GM23338 (cell line): ENCODE results near the gene RIN3. TPM values are rescaled to one million over a fixed set of nuclear protein-coding genes. Genes with fewer than 3 reads are reported as not detected.

Experiments used
- ATAC-seq: fragments of 200-7000 bp; cut with Tn5 transposase; 3 replicates; pipeline ENCODE4 v1.9.1; 2020
- DNase-seq: peaks from one replicate; pipeline ENCODE4 v3.0.0-alpha.2; 2015; ENCODE audit warnings: low spot score
- H2AFZ ChIP-seq: fragments of 200-600 bp; sonication (generic); 2 replicates; pipeline ENCODE4 v1.8.0; 2016; ENCODE audit warnings: antibody characterized with exemption, mild to moderate bottlenecking, moderate library complexity
- H3F3A ChIP-seq: fragments of 200-600 bp; sonication (generic); replicated peaks from 2 replicates; pipeline ENCODE4 v1.8.0; 2017; ENCODE audit warnings: antibody characterized with exemption, mixed run types, low read depth
- H3K27ac ChIP-seq: fragments of 200-600 bp; sonication (generic); 2 replicates; pipeline ENCODE4 v1.6.1; 2016; ENCODE audit warnings: low read depth
- H3K27me3 ChIP-seq: fragments of 200-600 bp; sonication (generic); 2 replicates; pipeline ENCODE4 v1.8.0; 2016; ENCODE audit warnings: mild to moderate bottlenecking, mixed run types, moderate library complexity; ENCODE audit not compliant: insufficient read depth
- H3K36me3 ChIP-seq: fragments of 200-600 bp; sonication (generic); 2 replicates; pipeline ENCODE4 v1.8.0; 2016; ENCODE audit warnings: mild to moderate bottlenecking; ENCODE audit not compliant: insufficient read depth
- H3K4me1 ChIP-seq: fragments of 200-600 bp; sonication (generic); 2 replicates; pipeline ENCODE4 v1.8.0; 2016; ENCODE audit warnings: mild to moderate bottlenecking, moderate library complexity; ENCODE audit not compliant: insufficient read depth
- H3K4me2 ChIP-seq: fragments of 200-600 bp; sonication (generic); 2 replicates; pipeline ENCODE4 v1.7.1; 2017; ENCODE audit warnings: mixed run types
- H3K4me3 ChIP-seq: fragments of 200-600 bp; sonication (generic); 2 replicates; pipeline ENCODE4 v1.6.1; 2016; ENCODE audit warnings: mixed run types
- H3K79me2 ChIP-seq: fragments of 200-600 bp; sonication (generic); replicated peaks from 2 replicates; pipeline ENCODE4 v1.8.0; 2017; ENCODE audit warnings: mild to moderate bottlenecking; ENCODE audit not compliant: insufficient read depth
- H3K9me2 ChIP-seq: fragments of 200-600 bp; sonication (generic); 2 replicates; pipeline ENCODE4 v1.8.0; 2017; ENCODE audit not compliant: insufficient read depth
- H4K20me1 ChIP-seq: fragments of 200-600 bp; sonication (generic); replicated peaks from 2 replicates; pipeline ENCODE4 v1.8.0; 2017; ENCODE audit warnings: mild to moderate bottlenecking; ENCODE audit not compliant: insufficient read depth
- H3K27ac Mint-ChIP-seq: 2 replicates; pipeline ENCODE4 v1.8.0; 2020; ENCODE audit warnings: inconsistent platforms, mild to moderate bottlenecking, moderate library complexity, mixed read lengths
- H3K27me3 Mint-ChIP-seq: 3 replicates; pipeline ENCODE4 v1.8.0; 2022; ENCODE audit warnings: low read depth, mild to moderate bottlenecking, moderate library complexity, mixed read lengths, inconsistent platforms; ENCODE audit not compliant: insufficient read depth, poor library complexity
- H3K36me3 Mint-ChIP-seq: 3 replicates; pipeline ENCODE4 v1.8.0; 2021; ENCODE audit warnings: low read depth, mild to moderate bottlenecking, inconsistent platforms, moderate library complexity, mixed read lengths
- H3K4me1 Mint-ChIP-seq: 3 replicates; pipeline ENCODE4 v1.8.0; 2020; ENCODE audit warnings: mild to moderate bottlenecking, inconsistent platforms, mixed read lengths
- H3K4me3 Mint-ChIP-seq: 3 replicates; pipeline ENCODE4 v1.8.0; 2021; ENCODE audit warnings: moderate library complexity, mild to moderate bottlenecking, inconsistent platforms, mixed read lengths
- H3K9me3 Mint-ChIP-seq: 3 replicates; pipeline ENCODE4 v1.8.0; 2020; ENCODE audit warnings: moderate library complexity, mild to moderate bottlenecking, inconsistent platforms, mixed read lengths
- CREB1 ChIP-seq: fragments of 250-450 bp; sonication (Bioruptor Pico); IDR thresholded peaks from 2 replicates; pipeline ENCODE4 v1.5.0; 2020; ENCODE audit warnings: low read depth, mild to moderate bottlenecking, moderate library complexity
- EZH2 ChIP-seq: fragments of 200-600 bp; sonication (generic); IDR thresholded peaks from one replicate; pipeline ENCODE4 v1.8.0; 2017; ENCODE audit warnings: antibody characterized with exemption, mild to moderate bottlenecking, low read depth; ENCODE audit not compliant: unreplicated experiment
- EZH2phosphoT487 ChIP-seq: fragments of 200-600 bp; sonication (generic); IDR thresholded peaks from one replicate; pipeline ENCODE4 v1.8.1; 2018; ENCODE audit warnings: antibody characterized with exemption; ENCODE audit not compliant: unreplicated experiment
- JUNB ChIP-seq: IDR thresholded peaks from one replicate; pipeline ENCODE4 v1.6.1; 2016; ENCODE audit warnings: antibody characterized with exemption; ENCODE audit not compliant: unreplicated experiment
- NANOG ChIP-seq: IDR thresholded peaks from 2 replicates; pipeline ENCODE4 v1.6.1; 2016; ENCODE audit warnings: antibody characterized with exemption, borderline replicate concordance
- POLR2AphosphoS5 ChIP-seq: IDR thresholded peaks from 2 replicates; pipeline ENCODE4 v1.6.1; 2016; ENCODE audit warnings: antibody characterized with exemption, low read depth
- REST ChIP-seq: IDR thresholded peaks from one replicate; pipeline ENCODE4 v1.6.1; 2018; ENCODE audit warnings: antibody characterized with exemption; ENCODE audit not compliant: unreplicated experiment
- ZNF114 ChIP-seq: fragments of 250-450 bp; sonication (Bioruptor Pico); IDR thresholded peaks from 2 replicates; pipeline ENCODE4 v1.5.0; 2020; ENCODE audit warnings: mild to moderate bottlenecking, moderate library complexity
- ZNF462 ChIP-seq: fragments of 250-450 bp; sonication (Bioruptor Pico); IDR thresholded peaks from 2 replicates; pipeline ENCODE4 v1.5.0; 2020; ENCODE audit warnings: mild to moderate bottlenecking, moderate library complexity
- polyA plus RNA-seq: library from polyadenylated mRNA; unstranded; fragments of >200 nt; fragmentation: Nextera tagmentation; extraction: Ambion mirVana; gene quantifications from 2 replicates; pipeline ENCODE4 v1.2.1, GENCODE V29; 2016
- total RNA-seq: library from RNA; depleted of rRNA; stranded (reverse); fragments of >200 nt; shearing (Covaris generic); gene quantifications from 2 replicates; pipeline ENCODE4 v1.2.3, GENCODE V29; 2014

RIN3 gene
- total and polyA plus RNA-seq, 2 experiments from 2014 or later: 0.97 to 1.5 TPM

- Histone ChIP-seq H3K27ac (no peak overlapping the region), H3K36me3 (no peaks in the 10 kb centered on the region), H3K4me2 (no peak overlapping the region), H3K4me3 (no peak overlapping the region), H4K20me1 (no peaks in the 10 kb centered on the region), H3K79me2 (no peaks in the 10 kb centered on the region), H2AFZ (no peak overlapping the region), H3K4me1 (no peaks in the 10 kb centered on the region), H3F3A (no peaks in the 10 kb centered on the region), H3K9me2 (no peaks in the 10 kb centered on the region), H3K27me3 (no peaks in the 10 kb centered on the region)
- no peak overlapping the region for H3K27ac Mint-ChIP-seq
- no peaks in the 10 kb centered on the region; the same call in 2 of the 3 replicates for H3K36me3 Mint-ChIP-seq
- peaks cover 12% of the 10 kb centered on the region for H3K27me3 Mint-ChIP-seq
- DNase-seq (no peak), ATAC-seq (no peak)
- no peak overlapping the region for H3K4me3 Mint-ChIP-seq
- H3K9me3 Mint-ChIP-seq: no peaks in the 10 kb centered on the region; the same call in 2 of the 3 replicates
- no peak for TF ChIP-seq NANOG
- TF ChIP-seq CREB1 (CRISPR knock-in tag): no peak
- TF ChIP-seq ZNF114 (CRISPR knock-in tag): no peak
- TF ChIP-seq EZH2: no peak
- no peak for TF ChIP-seq REST
- no peak for TF ChIP-seq EZH2phosphoT487
- TF ChIP-seq ZNF462 (CRISPR knock-in tag): no peak
- TF ChIP-seq JUNB: no peak
- TF ChIP-seq POLR2AphosphoS5: no peak
- peaks cover 7% of the 10 kb centered on the region for H3K4me1 Mint-ChIP-seq
Observed at GRCh38 chr14:92490239-92490959, 23.2 kb upstream of the RIN3 start.
